HepG2 (cell line): ENCODE data around the gene KRT34. TPM values are rescaled to one million over a fixed set of nuclear protein-coding genes. Genes with fewer than 3 reads are reported as not detected.

ENCODE experiments used
- ATAC-seq: fragments of 200-7000 bp; cut with Tn5 transposase; 3 replicates; pipeline ENCODE4 v1.9.1; 2020; ENCODE audit warnings: mild to moderate bottlenecking, moderate library complexity
- BruUV-seq: library from RNA; stranded (reverse); fragments of 400-500 nt; replicated peaks from 2 replicates; lab custom pipeline; 2021; lab: Mats Ljungman, UMichigan
- CTCF ChIA-PET: fragments of 300-600 bp; formaldehyde crosslinking; extraction: SDS; loops from one replicate; lab custom pipeline; 2021; ENCODE audit warnings: low total read pairs, inconsistent platforms, low intra/inter-chr PET ratio; lab: Yijun Ruan, JAX
- POLR2A ChIA-PET: fragments of 350-600 bp; sonication (Branson Sonifier 250); formaldehyde crosslinking; loops from one replicate; lab custom pipeline; 2020; ENCODE audit warnings: antibody characterized with exemption, inconsistent platforms; lab: Yijun Ruan, JAX
- DNase-seq: peaks from one replicate; pipeline ENCODE4 v3.0.0-alpha.2; 2015; ENCODE audit warnings: low spot score
- FAIRE-seq: peaks from 3 replicates; lab custom pipeline; 2011; peaks lifted over from hg19 to GRCh38; lab: Jason Lieb, UNC
- H2AFZ ChIP-seq: one replicate; pipeline ENCODE4 v1.6.1; 2011; ENCODE audit warnings: low read length, inconsistent platforms
- H3K27ac ChIP-seq: fragments of 300-600 bp; 3 replicates; pipeline ENCODE4 v1.8.0; 2011; ENCODE audit warnings: mixed run types, mild to moderate bottlenecking, mixed read lengths, low read length, inconsistent platforms; ENCODE audit not compliant: insufficient read depth; ENCODE audit errors: extremely low read length
- H3K27me3 ChIP-seq, 2 experiments: fragments of 200-600 bp in 1 of 2; 2 replicates in 1 of 2; 3 replicates in 1 of 2; pipeline versions ENCODE4 v1.6.0 to v1.8.0; 2011; ENCODE audit warnings: low read length in 2 of 2, mild to moderate bottlenecking in 2 of 2, moderate library complexity in 2 of 2, inconsistent platforms in 1 of 2; ENCODE audit not compliant: insufficient read depth in 2 of 2, control insufficient read depth in 1 of 2
- H3K36me3 ChIP-seq, 2 experiments: fragments of 200-600 bp in 1 of 2; replicated peaks in 1 of 2; 2 replicates in 1 of 2; 3 replicates in 1 of 2; pipeline versions ENCODE4 v1.5.1 to v1.8.0; 2011; ENCODE audit warnings: low read length in 2 of 2, inconsistent platforms in 1 of 2; ENCODE audit not compliant: insufficient read depth in 2 of 2, control insufficient read depth in 1 of 2
- H3K4me1 ChIP-seq: 2 replicates; pipeline ENCODE4 v1.5.1; 2012; ENCODE audit warnings: low read length, inconsistent platforms; ENCODE audit not compliant: insufficient read depth
- H3K4me2 ChIP-seq: 2 replicates; pipeline ENCODE4 v1.6.0; 2011; ENCODE audit warnings: low read depth, low read length, inconsistent platforms
- H3K4me3 ChIP-seq, 3 experiments: fragments of 200-600 bp in 1 of 3; sonication (generic), shearing (Covaris generic) in 1 of 3; replicated peaks in 1 of 3; 2 replicates each; pipeline ENCODE4 v1.5.1; 2011 to 2016; ENCODE audit warnings: low read length in 3 of 3, inconsistent platforms in 2 of 3, low read depth in 2 of 3, mild to moderate bottlenecking in 2 of 3, control low read depth in 1 of 3, mixed read lengths in 1 of 3; ENCODE audit not compliant: insufficient read depth in 1 of 3
- H3K79me2 ChIP-seq: one replicate; pipeline ENCODE4 v1.6.1; 2011; ENCODE audit warnings: low read length, inconsistent platforms; ENCODE audit not compliant: insufficient read depth
- H3K9ac ChIP-seq: 2 replicates; pipeline ENCODE4 v1.6.0; 2011; ENCODE audit warnings: mild to moderate bottlenecking, low read depth, low read length, inconsistent platforms; ENCODE audit not compliant: insufficient read depth
- H3K9me3 ChIP-seq: 2 replicates; pipeline ENCODE4 v1.5.1; 2012; ENCODE audit warnings: mild to moderate bottlenecking, low read length
- H4K20me1 ChIP-seq: 2 replicates; pipeline ENCODE4 v1.6.0; 2011; ENCODE audit warnings: inconsistent platforms, mild to moderate bottlenecking, low read length, moderate library complexity; ENCODE audit not compliant: insufficient read depth
- HMG20A ChIP-seq: IDR thresholded peaks from 2 replicates; pipeline ENCODE4 v1.6.1; 2016; ENCODE audit warnings: borderline replicate concordance
- WGBS: methylation state at CpG from one replicate; pipeline ENCODE4 v1.1.6; 2017; ENCODE audit warnings: low lambda C conversion rate; 5-methylcytosine and 5-hydroxymethylcytosine counted together
- in situ Hi-C: cut with HindIII; loops from 2 replicates; pipeline ENCODE4 v1.10.0; 2017; ENCODE audit warnings: low pct_unique_long_range_greater_than_20kb; ENCODE audit not compliant: extremely low pct_ligation_motif_present
- intact Hi-C: fragments of 100-400 bp; cut with micrococcal nuclease; formaldehyde crosslinking; loops from one replicate; pipeline ENCODE4 v1.10.0; 2022; ENCODE audit not compliant: unreplicated experiment
- polyA plus RNA-seq, 8 experiments: library from polyadenylated mRNA; depleted of rRNA in 3 of 8; stranded (reverse) in 7 of 8; unstranded in 1 of 8; fragments of >200 nt; fragmentation: Illumina TruSeq in 4 of 8; extraction: Trizol in 4 of 8; gene quantifications; 2 replicates each; pipeline versions ENCODE4 v1.2.1 to v1.2.3, GENCODE V29; 2011 to 2016; ENCODE audit warnings: low read depth in 4 of 8, missing spikeins in 1 of 8, mixed read lengths in 1 of 8; ENCODE audit not compliant: insufficient read depth in 1 of 8
- total RNA-seq, 5 experiments: library from RNA; depleted of rRNA; stranded (reverse); fragments of >200 nt; fragmentation: Illumina TruSeq; extraction: Trizol; gene quantifications; 2 replicates each; pipeline ENCODE4 v1.2.3, GENCODE V29; 2016; ENCODE audit warnings: low read depth in 1 of 5
- TF ChIP-seq, protein P1 (sequence below), 2 experiments: fragments of 450-650 bp in 1 of 2; sonication (generic) in 1 of 2; formaldehyde crosslinking in 1 of 2; IDR thresholded peaks; 2 replicates each; pipeline versions ENCODE4 v1.6.1 to v1.8.0; 2016 to 2022; ENCODE audit warnings: antibody characterized with exemption in 1 of 2, mild to moderate bottlenecking in 1 of 2, missing genetic modification reagents in 1 of 2

KRT34 gene
- total and polyA plus RNA-seq, 2 of the 13 experiments (the other 11 are each of a cell fraction or from before 2014, with no cell fraction given), result not detected

DNA sequence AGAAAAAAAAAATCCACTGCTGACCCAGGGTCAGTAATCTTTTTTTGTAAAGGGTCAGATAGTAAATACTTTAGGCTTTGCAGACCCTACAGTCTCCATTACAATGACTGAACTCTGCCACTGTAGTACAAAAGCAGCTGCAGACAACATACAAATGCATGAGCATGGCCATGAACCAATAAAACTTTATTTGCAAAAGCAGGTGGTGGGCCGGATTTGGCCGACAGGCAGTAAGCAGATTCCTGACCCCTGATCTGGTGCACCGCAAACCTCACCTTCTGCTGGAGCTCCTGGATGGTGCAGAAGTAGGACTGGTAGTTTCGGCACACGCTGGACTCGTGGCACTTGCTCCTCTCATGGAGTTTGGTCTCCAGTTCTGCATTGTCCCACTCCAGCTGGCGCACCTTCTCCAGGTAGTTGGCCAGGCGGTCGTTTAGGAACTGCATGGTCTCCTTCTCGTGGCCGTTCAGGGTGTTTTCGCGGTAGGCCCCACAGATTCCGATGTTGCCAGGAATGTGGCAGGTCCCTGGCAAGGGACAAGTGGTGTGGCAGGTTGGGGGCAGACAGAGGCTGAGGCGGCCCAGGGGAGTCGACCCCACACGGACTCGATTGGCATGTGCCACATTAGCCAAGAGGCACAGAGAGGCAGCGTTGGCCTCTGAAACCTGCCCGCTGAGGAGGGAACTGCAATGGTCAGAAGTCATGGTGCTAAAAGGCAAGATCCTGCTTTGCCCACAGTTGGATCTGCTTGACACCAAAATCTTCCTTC is 29.1 kb upstream of the KRT34 start:
- FAIRE-seq (no peak), ATAC-seq (no peak), DNase-seq (no peak)
- Histone ChIP-seq H3K36me3 (no peaks in the 10 kb centered on the region), H3K27me3 (no peaks in the 10 kb centered on the region; a peak in 1 of 5 replicates), H4K20me1 (no peaks in the 10 kb centered on the region), H3K27ac (no peak overlapping the region), H3K4me3 (no peak overlapping the region), H3K4me1 (peaks cover 42% of the 10 kb centered on the region), H3K4me2 (no peak overlapping the region), H3K9ac (no peak overlapping the region), H2AFZ (no peak overlapping the region), H3K9me3 (no peaks in the 10 kb centered on the region)
- no TSS peak for BruUV-seq
- 88% methylated on average over 18 of the region's 20 CpGs for whole genome bisulfite sequencing
- intact Hi-C loops, result loop anchor here (10.0 kb wide), 1 partner anchor 124 kb away; no protein-coding TSS in a partner anchor
- in situ Hi-C loops, result no loop called here
- TF ChIP-seq HMG20A (CRISPR knock-in tag), result no peak
- TF ChIP-seq, protein P1, sequence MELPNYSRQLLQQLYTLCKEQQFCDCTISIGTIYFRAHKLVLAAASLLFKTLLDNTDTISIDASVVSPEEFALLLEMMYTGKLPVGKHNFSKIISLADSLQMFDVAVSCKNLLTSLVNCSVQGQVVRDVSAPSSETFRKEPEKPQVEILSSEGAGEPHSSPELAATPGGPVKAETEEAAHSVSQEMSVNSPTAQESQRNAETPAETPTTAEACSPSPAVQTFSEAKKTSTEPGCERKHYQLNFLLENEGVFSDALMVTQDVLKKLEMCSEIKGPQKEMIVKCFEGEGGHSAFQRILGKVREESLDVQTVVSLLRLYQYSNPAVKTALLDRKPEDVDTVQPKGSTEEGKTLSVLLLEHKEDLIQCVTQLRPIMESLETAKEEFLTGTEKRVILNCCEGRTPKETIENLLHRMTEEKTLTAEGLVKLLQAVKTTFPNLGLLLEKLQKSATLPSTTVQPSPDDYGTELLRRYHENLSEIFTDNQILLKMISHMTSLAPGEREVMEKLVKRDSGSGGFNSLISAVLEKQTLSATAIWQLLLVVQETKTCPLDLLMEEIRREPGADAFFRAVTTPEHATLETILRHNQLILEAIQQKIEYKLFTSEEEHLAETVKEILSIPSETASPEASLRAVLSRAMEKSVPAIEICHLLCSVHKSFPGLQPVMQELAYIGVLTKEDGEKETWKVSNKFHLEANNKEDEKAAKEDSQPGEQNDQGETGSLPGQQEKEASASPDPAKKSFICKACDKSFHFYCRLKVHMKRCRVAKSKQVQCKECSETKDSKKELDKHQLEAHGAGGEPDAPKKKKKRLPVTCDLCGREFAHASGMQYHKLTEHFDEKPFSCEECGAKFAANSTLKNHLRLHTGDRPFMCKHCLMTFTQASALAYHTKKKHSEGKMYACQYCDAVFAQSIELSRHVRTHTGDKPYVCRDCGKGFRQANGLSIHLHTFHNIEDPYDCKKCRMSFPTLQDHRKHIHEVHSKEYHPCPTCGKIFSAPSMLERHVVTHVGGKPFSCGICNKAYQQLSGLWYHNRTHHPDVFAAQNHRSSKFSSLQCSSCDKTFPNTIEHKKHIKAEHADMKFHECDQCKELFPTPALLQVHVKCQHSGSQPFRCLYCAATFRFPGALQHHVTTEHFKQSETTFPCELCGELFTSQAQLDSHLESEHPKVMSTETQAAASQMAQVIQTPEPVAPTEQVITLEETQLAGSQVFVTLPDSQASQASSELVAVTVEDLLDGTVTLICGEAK (IDR thresholded peaks at IDR 0.05), result no peak
- TF ChIP-seq, protein P1 (CRISPR knock-in tag; IDR thresholded peaks at IDR 0.05), result peak; percentile 97
- TF ChIP-seq, all 625 proteins: peak for 1
- ChIA-PET CTCF (no interaction called here), POLR2A (no interaction called here)
- H3K79me2 ChIP-seq, result no peaks in the 10 kb centered on the region
